SU-DHL-6 (cell line): Measurements from ENCODE around the gene ARHGEF16.

ENCODE experiments used
- H2AFZ ChIP-seq: fragments of 200-600 bp; sonication (generic); 2 replicates; pipeline ENCODE4 v1.6.1; 2014; ENCODE audit warnings: low read depth, mild to moderate bottlenecking, moderate library complexity, mixed read lengths, antibody characterized with exemption, low read length; ENCODE audit not compliant: severe bottlenecking
- H3F3A ChIP-seq: fragments of 200-600 bp; shearing (Covaris generic); 2 replicates; pipeline ENCODE4 v1.6.0; 2016; ENCODE audit warnings: antibody characterized with exemption, mild to moderate bottlenecking; ENCODE audit not compliant: insufficient read depth
- H3K27ac ChIP-seq: fragments of 200-600 bp; sonication (generic); 2 replicates; pipeline ENCODE4 v1.5.1; 2016; ENCODE audit warnings: low read depth, mild to moderate bottlenecking, low read length, moderate library complexity, mixed read lengths
- H3K27me3 ChIP-seq: fragments of 200-600 bp; sonication (generic), shearing (Covaris generic); 2 replicates; pipeline ENCODE4 v1.6.0; 2014; ENCODE audit warnings: mild to moderate bottlenecking, low read length
- H3K36me3 ChIP-seq: fragments of 200-600 bp; sonication (generic); 2 replicates; pipeline ENCODE4 v1.6.1; 2014; ENCODE audit warnings: mild to moderate bottlenecking, low read length, mixed read lengths
- H3K4me2 ChIP-seq: fragments of 300-600, 200-600 bp; shearing (Covaris generic), sonication (generic); 2 replicates; pipeline ENCODE4 v1.6.0; 2014; ENCODE audit warnings: low read length, low read depth, mild to moderate bottlenecking; ENCODE audit not compliant: poor library complexity, severe bottlenecking
- H3K4me3 ChIP-seq: fragments of 200-600 bp; sonication (generic); 2 replicates; pipeline ENCODE4 v1.5.1; 2014; ENCODE audit warnings: antibody characterized with exemption, low read length, mild to moderate bottlenecking, mixed read lengths; ENCODE audit not compliant: insufficient read depth, poor library complexity, severe bottlenecking
- H3K79me2 ChIP-seq: fragments of 200-600 bp; sonication (generic); 2 replicates; pipeline ENCODE4 v1.6.1; 2014; ENCODE audit warnings: mild to moderate bottlenecking, low read length, moderate library complexity; ENCODE audit not compliant: insufficient read depth
- H3K9ac ChIP-seq: fragments of 200-600 bp; sonication (generic); 2 replicates; pipeline ENCODE4 v1.7.0; 2014; ENCODE audit warnings: mild to moderate bottlenecking, low read length
- H3K9me2 ChIP-seq: fragments of 200-600 bp; sonication (generic); replicated peaks from 2 replicates; pipeline ENCODE4 v1.6.1; 2014; ENCODE audit warnings: low read length; ENCODE audit not compliant: insufficient read depth
- H3K9me3 ChIP-seq: fragments of 200-600 bp; sonication (generic); 2 replicates; pipeline ENCODE4 v1.6.1; 2014; ENCODE audit warnings: low read length, mixed read lengths; ENCODE audit not compliant: insufficient read depth
- H4K20me1 ChIP-seq: fragments of 200-600 bp; sonication (generic); 2 replicates; pipeline ENCODE4 v1.6.1; 2014; ENCODE audit warnings: low read depth, mild to moderate bottlenecking, antibody characterized with exemption, low read length, moderate library complexity, mixed read lengths
- CTCF ChIP-seq: fragments of 200-600 bp; sonication (generic); IDR thresholded peaks from one replicate; pipeline ENCODE4 v1.5.1; 2017; ENCODE audit warnings: antibody characterized with exemption, mild to moderate bottlenecking, low read length, moderate library complexity; ENCODE audit not compliant: insufficient read depth, poor library complexity, severe bottlenecking
- EZH2phosphoT487 ChIP-seq: fragments of 200-600 bp; sonication (generic), shearing (Covaris generic); conservative IDR thresholded peaks from 2 replicates; pipeline ENCODE4 v1.6.1; 2018; ENCODE audit warnings: mild to moderate bottlenecking, antibody characterized with exemption, low read length, moderate library complexity, mixed read lengths

The ARHGEF16 gene

GRCh38 chr1:3523980-3524379 lies 69.5 kb downstream of the ARHGEF16 start:
- H3F3A ChIP-seq, result no peaks in the 10 kb centered on the region
- H3K27me3 ChIP-seq, result no peaks in the 10 kb centered on the region
- no peaks in the 10 kb centered on the region for H4K20me1 ChIP-seq
- H3K9ac ChIP-seq, result no peak overlapping the region
- H3K36me3 ChIP-seq, result no peaks in the 10 kb centered on the region
- no peaks in the 10 kb centered on the region for H3K79me2 ChIP-seq
- H3K27ac ChIP-seq, result no peak overlapping the region
- no peak for TF ChIP-seq EZH2phosphoT487
- no peak for TF ChIP-seq CTCF
- no peak overlapping the region for H3K4me2 ChIP-seq
- H3K9me3 ChIP-seq, result no peaks in the 10 kb centered on the region
- H3K9me2 ChIP-seq, result no peaks in the 10 kb centered on the region
- H3K4me3 ChIP-seq, result no peak overlapping the region
- no peak overlapping the region for H2AFZ ChIP-seq

- H3K79me2 ChIP-seq, result no peaks in the 10 kb centered on the region
- H3K9ac ChIP-seq, result no peak overlapping the region
- H4K20me1 ChIP-seq, result no peaks in the 10 kb centered on the region
- no peak overlapping the region for H3K4me3 ChIP-seq
- H3K36me3 ChIP-seq, result no peaks in the 10 kb centered on the region
- no peaks in the 10 kb centered on the region for H3K27me3 ChIP-seq
- no peak overlapping the region for H3K4me2 ChIP-seq
- no peak overlapping the region for H3K27ac ChIP-seq
- no peaks in the 10 kb centered on the region for H3K9me3 ChIP-seq
- TF ChIP-seq EZH2phosphoT487 (no peak), CTCF (no peak)
- H3F3A ChIP-seq, result no peaks in the 10 kb centered on the region
- H2AFZ ChIP-seq, result no peak overlapping the region
- H3K9me2 ChIP-seq, result no peaks in the 10 kb centered on the region
These were observed 70.2 kb downstream of the ARHGEF16 start for GRCh38 chr1:3524556-3525203.

GRCh38 chr1:3525551-3526482 lies 71.4 kb downstream of the ARHGEF16 start:
- Histone ChIP-seq H3K9ac (no peak overlapping the region), H3K9me2 (no peaks in the 10 kb centered on the region), H3K9me3 (no peaks in the 10 kb centered on the region), H2AFZ (no peak overlapping the region), H3K36me3 (no peaks in the 10 kb centered on the region), H3K27me3 (no peaks in the 10 kb centered on the region), H4K20me1 (no peaks in the 10 kb centered on the region), H3K4me3 (no peak overlapping the region), H3K4me2 (no peak overlapping the region), H3K27ac (no peak overlapping the region), H3F3A (no peaks in the 10 kb centered on the region), H3K79me2 (no peaks in the 10 kb centered on the region)
- TF ChIP-seq EZH2phosphoT487 (no peak), CTCF (no peak)
